Esophagus muscularis mucosa (tissue), 4 donors: ENCODE measurements around the gene EPAS1. TPM values are rescaled to one million over a fixed set of nuclear protein-coding genes. Genes with fewer than 3 reads are reported as not detected.
A peak's percentile ranks its signal among the peaks of the same experiment; 100 is the strongest.

Experiments
- DNase-seq: peaks from one replicate; pipeline ENCODE4 v3.0.0-alpha.2; 2017; ENCODE audit errors: extremely low spot score
- H3K27ac ChIP-seq, 4 donors: fragments of 200-600 bp; sonication (generic); replicated peaks in 1 of 4; 1 replicate in 3 of 4; 2 replicates in 1 of 4; pipeline ENCODE4 v1.5.1; 2016 to 2019; ENCODE audit warnings: mild to moderate bottlenecking in 1 of 4
- H3K27me3 ChIP-seq, 4 donors: fragments of 200-600 bp; sonication (generic); one replicate each; pipeline versions ENCODE4 v1.5.1 to v1.6.0; 2016 to 2019
- H3K36me3 ChIP-seq, 4 donors: fragments of 200-600 bp; sonication (generic); one replicate each; pipeline ENCODE4 v1.5.1; 2016 to 2019
- H3K4me1 ChIP-seq, 4 donors: fragments of 200-600 bp; sonication (generic); one replicate each; pipeline ENCODE4 v1.5.1; 2016 to 2019
- H3K4me3 ChIP-seq, 4 donors: fragments of 200-600 bp; sonication (generic); 1 replicate in 2 of 4; 2 replicates in 2 of 4; pipeline ENCODE4 v1.5.1; 2016 to 2019; ENCODE audit warnings: mild to moderate bottlenecking in 4 of 4, moderate library complexity in 1 of 4
- H3K9me3 ChIP-seq, 4 donors: fragments of 200-600 bp; sonication (generic); 1 replicate in 3 of 4; 2 replicates in 1 of 4; pipeline ENCODE4 v1.5.1; 2016 to 2019
- EP300 ChIP-seq: sonication (generic); formaldehyde crosslinking; IDR thresholded peaks from one replicate; pipeline ENCODE4 v1.6.1; 2017; ENCODE audit warnings: antibody characterized with exemption
- POLR2A ChIP-seq: fragments of 450-650 bp; IDR thresholded peaks from one replicate; pipeline ENCODE4 v1.6.1; 2017; ENCODE audit warnings: antibody characterized with exemption, moderate library complexity, mild to moderate bottlenecking, low read depth
- POLR2AphosphoS5 ChIP-seq, 2 donors: sonication (generic); formaldehyde crosslinking; IDR thresholded peaks; one replicate each; pipeline ENCODE4 v1.6.1; 2017; ENCODE audit warnings: antibody characterized with exemption in 2 of 2
- WGBS: methylation state at CpG from one replicate; pipeline ENCODE4 v1.1.5; 2018; 5-methylcytosine and 5-hydroxymethylcytosine counted together
- intact Hi-C: fragments of 100-400 bp; cut with DNase I; formaldehyde crosslinking; loops from one replicate; pipeline ENCODE4 v1.15.1; 2023
- total RNA-seq, 4 donors: library from RNA; depleted of rRNA; stranded (reverse); fragments of >200 nt; gene quantifications; one replicate each; pipeline versions ENCODE4 v1.1.0 to v1.2.1, GENCODE V29; 2016
- TF ChIP-seq, protein P1 (sequence below), 3 experiments: fragments of 200-600 bp in 2 of 3; fragments of 450-650 bp in 1 of 3; sonication (generic) in 2 of 3; IDR thresholded peaks; one replicate each; pipeline ENCODE4 v1.5.1; 2017 to 2019; ENCODE audit warnings: antibody characterized with exemption in 3 of 3, mild to moderate bottlenecking in 2 of 3, moderate library complexity in 1 of 3

EPAS1 gene
- total RNA-seq, 4 donors from 2014 or later: 113 to 225 (median 183) TPM

DNA sequence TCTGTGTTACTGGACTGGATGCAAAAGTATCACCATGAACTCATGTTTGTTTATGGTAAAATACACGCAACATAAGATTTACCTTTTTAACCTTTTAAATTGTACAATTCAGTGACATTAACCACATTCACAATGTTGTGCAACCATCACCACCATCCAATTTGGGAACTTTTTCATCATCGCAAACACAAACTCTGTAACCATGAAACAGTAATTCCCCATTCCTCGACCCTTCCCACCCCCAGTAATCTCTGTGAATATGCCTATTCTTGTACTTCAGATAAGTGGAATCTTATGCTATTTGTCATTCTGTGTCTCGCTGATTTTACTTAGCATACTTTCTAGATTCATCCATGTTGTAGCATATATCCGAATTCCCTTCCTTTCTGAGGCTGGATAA, 31.1 kb upstream of the EPAS1 start:
- intact Hi-C loops: no loop called here
- Histone ChIP-seq H3K9me3 (no peaks in the 10 kb centered on the region), H3K36me3 (no peaks in the 10 kb centered on the region), H3K27ac (no peak overlapping the region), H3K27me3 (no peaks in the 10 kb centered on the region), H3K4me3 (no peak overlapping the region), H3K4me1 (peaks cover 0 to 9% (median 4%) of the 10 kb centered on the region in 4 donors)
- DNase-seq: no peak
- 88% methylated on average over 5 of the region's 5 CpGs for WGBS
- TF ChIP-seq, protein P1, sequence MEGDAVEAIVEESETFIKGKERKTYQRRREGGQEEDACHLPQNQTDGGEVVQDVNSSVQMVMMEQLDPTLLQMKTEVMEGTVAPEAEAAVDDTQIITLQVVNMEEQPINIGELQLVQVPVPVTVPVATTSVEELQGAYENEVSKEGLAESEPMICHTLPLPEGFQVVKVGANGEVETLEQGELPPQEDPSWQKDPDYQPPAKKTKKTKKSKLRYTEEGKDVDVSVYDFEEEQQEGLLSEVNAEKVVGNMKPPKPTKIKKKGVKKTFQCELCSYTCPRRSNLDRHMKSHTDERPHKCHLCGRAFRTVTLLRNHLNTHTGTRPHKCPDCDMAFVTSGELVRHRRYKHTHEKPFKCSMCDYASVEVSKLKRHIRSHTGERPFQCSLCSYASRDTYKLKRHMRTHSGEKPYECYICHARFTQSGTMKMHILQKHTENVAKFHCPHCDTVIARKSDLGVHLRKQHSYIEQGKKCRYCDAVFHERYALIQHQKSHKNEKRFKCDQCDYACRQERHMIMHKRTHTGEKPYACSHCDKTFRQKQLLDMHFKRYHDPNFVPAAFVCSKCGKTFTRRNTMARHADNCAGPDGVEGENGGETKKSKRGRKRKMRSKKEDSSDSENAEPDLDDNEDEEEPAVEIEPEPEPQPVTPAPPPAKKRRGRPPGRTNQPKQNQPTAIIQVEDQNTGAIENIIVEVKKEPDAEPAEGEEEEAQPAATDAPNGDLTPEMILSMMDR (IDR thresholded peaks at IDR 0.05): no peak
- TF ChIP-seq POLR2AphosphoS5 (IDR thresholded peaks at IDR 0.05): no peak
- no peak for TF ChIP-seq EP300
- TF ChIP-seq POLR2A: no peak

DNA sequence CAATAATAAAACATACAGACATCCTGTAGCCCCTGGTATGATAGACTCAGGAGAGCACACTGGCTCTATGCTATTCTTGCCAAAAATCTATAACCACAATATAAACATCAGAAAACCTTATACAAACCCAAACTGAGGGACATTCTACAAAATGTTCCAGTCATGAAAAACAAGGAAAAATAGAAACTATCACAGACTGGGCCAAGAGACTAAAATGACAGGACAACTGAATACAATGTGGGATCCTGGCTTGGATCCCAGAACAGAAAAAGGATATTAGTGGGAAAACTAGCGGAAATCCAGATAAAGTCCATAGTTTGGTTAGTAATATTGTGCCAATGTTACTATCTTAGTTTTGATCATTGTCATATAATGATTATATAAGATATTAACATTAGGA, 29.6 kb upstream of the EPAS1 start:
- H3K4me1 ChIP-seq: peaks cover 0 to 9% (median 4%) of the 10 kb centered on the region in 4 donors
- H3K4me3 ChIP-seq: no peak overlapping the region
- 68% methylated on average over 1 of the region's 1 CpG for whole genome bisulfite sequencing
- H3K9me3 ChIP-seq: no peaks in the 10 kb centered on the region
- DNase-seq: no peak
- TF ChIP-seq EP300 (no peak), POLR2AphosphoS5 (IDR thresholded peaks at IDR 0.05) (no peak), POLR2A (no peak)
- TF ChIP-seq, protein P1 (IDR thresholded peaks at IDR 0.05): no peak
- no peaks in the 10 kb centered on the region for H3K36me3 ChIP-seq
- intact Hi-C loops: no loop called here
- no peaks in the 10 kb centered on the region for H3K27me3 ChIP-seq
- peak overlapping the region in 1 of 4 donors; percentile 25 for H3K27ac ChIP-seq

DNA sequence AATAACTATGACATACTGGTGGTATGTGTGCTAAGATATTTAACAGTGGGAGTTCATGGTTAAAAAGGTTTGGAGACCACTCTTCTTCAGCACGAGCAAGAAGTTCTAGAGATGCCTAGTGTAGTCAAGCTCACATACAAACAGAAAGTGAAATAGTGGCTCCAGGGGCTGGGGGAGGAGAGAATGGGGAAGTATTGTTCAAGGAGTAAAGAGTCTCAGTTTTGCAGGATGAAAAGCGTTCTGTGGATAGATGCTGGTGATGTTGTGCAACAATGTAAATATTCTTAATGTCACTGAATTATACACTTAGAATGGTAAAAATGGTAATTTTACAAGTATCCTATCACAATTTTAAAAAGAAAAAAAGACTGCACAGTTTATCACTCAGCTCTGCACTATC, 29.0 kb upstream of the EPAS1 start:
- 40% methylated on average over 2 of the region's 2 CpGs for WGBS

DNA sequence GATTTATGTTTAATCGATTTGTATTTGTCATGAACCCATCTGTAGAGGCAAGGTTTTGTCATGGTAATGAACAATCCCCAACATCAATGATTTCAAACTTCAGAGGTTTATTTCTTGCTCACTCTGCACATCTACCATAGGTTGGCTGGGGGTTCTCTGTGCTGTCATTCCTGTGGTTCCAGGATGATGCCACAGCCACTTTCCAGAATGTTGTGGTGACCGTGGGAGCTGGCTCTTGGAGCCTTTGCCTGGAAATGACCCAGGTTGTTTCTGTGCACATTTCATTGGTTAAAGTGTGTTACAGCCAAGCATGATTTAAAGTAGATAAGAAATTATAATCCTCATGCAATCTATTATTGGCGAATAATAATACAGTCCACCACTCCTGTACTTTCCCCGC, 28.2 kb upstream of the EPAS1 start:
- peak; percentile 37 for DNase-seq
- Histone ChIP-seq H3K9me3 (no peaks in the 10 kb centered on the region), H3K4me3 (no peak overlapping the region), H3K27me3 (no peaks in the 10 kb centered on the region), H3K4me1 (peaks cover 0 to 14% (median 6%) of the 10 kb centered on the region in 4 donors), H3K27ac (no peak overlapping the region), H3K36me3 (no peaks in the 10 kb centered on the region)
- TF ChIP-seq POLR2AphosphoS5 (IDR thresholded peaks at IDR 0.05): no peak
- TF ChIP-seq POLR2A: no peak
- TF ChIP-seq EP300: no peak
- TF ChIP-seq, protein P1 (IDR thresholded peaks at IDR 0.05): no peak
- intact Hi-C loops: no loop called here
- WGBS: 93% methylated on average over 4 of the region's 4 CpGs

More for the DNA sequence above, 29.0 kb upstream of the EPAS1 start:
- intact Hi-C loops: no loop called here
- TF ChIP-seq POLR2A (no peak), EP300 (no peak), POLR2AphosphoS5 (IDR thresholded peaks at IDR 0.05) (no peak)
- TF ChIP-seq, protein P1 (IDR thresholded peaks at IDR 0.05): no peak
- Histone ChIP-seq H3K4me1 (peaks cover 0 to 9% (median 4%) of the 10 kb centered on the region in 4 donors), H3K27me3 (no peaks in the 10 kb centered on the region), H3K4me3 (no peak overlapping the region), H3K36me3 (no peaks in the 10 kb centered on the region), H3K9me3 (no peaks in the 10 kb centered on the region), H3K27ac (no peak overlapping the region)
- peak; percentile 39 for DNase-seq

DNA sequence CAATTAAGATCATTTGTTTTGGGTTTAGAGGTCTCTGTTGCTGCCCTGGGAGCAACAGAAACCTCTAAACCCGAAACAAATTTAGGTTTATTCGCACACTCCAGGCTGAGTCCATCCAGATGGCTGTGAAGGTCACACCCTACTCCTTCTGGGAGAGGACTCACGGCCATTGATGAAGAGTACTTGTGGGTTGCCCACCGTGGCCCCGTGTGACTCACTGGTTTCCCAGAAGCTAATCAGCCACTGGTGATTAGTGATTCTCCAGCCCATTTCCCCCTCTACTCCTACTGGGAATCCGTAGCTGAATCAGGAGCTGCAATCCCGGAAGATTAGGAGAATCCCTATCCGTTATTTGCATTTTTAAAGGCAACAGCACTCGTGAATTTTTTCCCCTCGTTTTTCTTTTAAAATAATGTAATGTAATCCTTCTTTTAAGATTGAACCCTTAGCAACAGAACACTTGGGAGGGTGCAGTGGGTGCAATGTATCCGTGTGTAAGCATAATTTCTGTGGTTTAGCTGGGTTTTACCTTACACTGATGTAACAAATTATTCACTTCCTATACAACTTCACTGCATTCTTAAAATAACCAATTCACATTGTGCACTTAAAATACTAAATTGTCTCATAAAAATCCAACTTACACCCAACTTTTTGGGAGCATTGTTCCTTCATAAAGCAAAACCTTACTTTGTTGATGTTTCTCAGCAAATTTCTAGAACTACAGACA, 27.5 kb upstream of the EPAS1 start:
- intact Hi-C loops: no loop called here
- Histone ChIP-seq H3K27ac (no peak overlapping the region), H3K4me1 (peaks cover 0 to 21% (median 8%) of the 10 kb centered on the region in 4 donors), H3K27me3 (no peaks in the 10 kb centered on the region), H3K36me3 (no peaks in the 10 kb centered on the region), H3K9me3 (no peaks in the 10 kb centered on the region), H3K4me3 (no peak overlapping the region)
- DNase-seq: peak; percentile 39
- TF ChIP-seq EP300 (no peak), POLR2AphosphoS5 (IDR thresholded peaks at IDR 0.05) (peak in 1 of 2 donors; percentile 18)
- 73% methylated on average over 11 of the region's 11 CpGs for WGBS
